Heart right ventricle (tissue), 16 donors: ENCODE measurements around the gene SEMA3D. TPM values are rescaled to one million over a fixed set of nuclear protein-coding genes. Genes with fewer than 3 reads are reported as not detected.

ENCODE experiments used
- ATAC-seq, 8 donors: fragments of 200-7000 bp; cut with Tn5 transposase; one replicate each; pipeline ENCODE4 v1.9.1; 2020; ENCODE audit warnings: mild to moderate bottlenecking in 8 of 8, moderate library complexity in 8 of 8, moderate number of reproducible peaks in 1 of 8
- DNase-seq, 2 donors: peaks; one replicate each; pipeline ENCODE4 v3.0.0-alpha.2; 2020
- H3K27ac ChIP-seq, 10 donors: fragments of 200-600 bp; sonication (generic) in 2 of 10; one replicate each; pipeline versions ENCODE4 v1.5.0 to v1.8.0; 2020 to 2022; ENCODE audit warnings: mild to moderate bottlenecking in 3 of 10
- H3K27me3 ChIP-seq, 7 donors: fragments of 200-600 bp; one replicate each; pipeline ENCODE4 v1.8.0; 2021 to 2022; ENCODE audit warnings: mild to moderate bottlenecking in 2 of 7
- H3K36me3 ChIP-seq, 9 donors: fragments of 200-600 bp; sonication (generic) in 1 of 9; one replicate each; pipeline versions ENCODE4 v1.5.0 to v1.8.0; 2020 to 2022; ENCODE audit warnings: mild to moderate bottlenecking in 2 of 9
- H3K4me1 ChIP-seq, 9 donors: fragments of 200-600 bp; sonication (generic) in 1 of 9; one replicate each; pipeline versions ENCODE4 v1.5.0 to v1.8.0; 2020 to 2022; ENCODE audit warnings: mild to moderate bottlenecking in 4 of 9
- H3K4me3 ChIP-seq, 10 donors: fragments of 200-600 bp; sonication (generic) in 2 of 10; one replicate each; pipeline versions ENCODE4 v1.5.0 to v1.8.0; 2020 to 2022; ENCODE audit warnings: mild to moderate bottlenecking in 7 of 10, moderate library complexity in 2 of 10
- H3K9me3 ChIP-seq, 11 donors: fragments of 200-600 bp in 10 of 11; sonication (generic) in 2 of 11; one replicate each; pipeline versions ENCODE4 v1.5.0 to v1.8.0; 2013 to 2022; ENCODE audit warnings: mild to moderate bottlenecking in 2 of 11, control low read depth in 1 of 11, moderate library complexity in 1 of 11
- CTCF ChIP-seq, 9 donors: fragments of 200-600 bp; sonication (generic) in 2 of 9; IDR thresholded peaks; one replicate each; pipeline versions ENCODE4 v1.5.0 to v1.8.0; 2021 to 2022; ENCODE audit warnings: antibody characterized with exemption in 9 of 9, mild to moderate bottlenecking in 5 of 9, moderate library complexity in 1 of 9
- WGBS, 2 donors: extraction: QIAGEN DNeasy Blood & Tissue Kit; methylation state at CpG; one replicate each; pipeline ENCODE4 v1.1.7; 2013; ENCODE audit warnings: inconsistent platforms in 1 of 2; 5-methylcytosine and 5-hydroxymethylcytosine counted together
- intact Hi-C, 10 donors: fragments of 100-400 bp; cut with DNase I; formaldehyde crosslinking; loops; one replicate each; pipeline versions ENCODE4 v1.11.1 to v1.14.2; 2022
- polyA plus RNA-seq, 2 donors: library from polyadenylated mRNA; stranded (reverse); fragments of 200-250 nt; gene quantifications; one replicate each; pipeline ENCODE4 v1.2.3, GENCODE V29; 2013
- total RNA-seq, 10 donors: library from RNA; stranded (reverse); fragmentation: NEBNext Ultra II Directional in 3 of 10; extraction: Animal tissue kit (Norgen Biotek cat#: 25700) in 3 of 10; gene quantifications; one replicate each; pipeline versions ENCODE4 v1.2.1 to v1.2.4, GENCODE V29; 2021 to 2023
- donor health status: Arrhythmogenic right ventricular cardiomyopathy.
- donor health status: ischemic (EF 13 %, LVEDD 7.1; RV severe dilation, severe dysfunction).
- donor health status: healthy with polysubstance abuse.
- donor health status: DM: no; HTN: yes; CAD: no.
- donor health status: DM: no; HTN: no; CAD: no.
- donor health status: ischemic (EF 25% LVEDD 6.9; RV normal size, moderate dysfunction).
- donor health status: ischemic (EF 25% LVEDD 5.7; RV mildly dilated, moderate dysfunction).
- donor health status: healthy.
- donor health status: DM: yes; HTN: yes; CAD: no.
- donor health status: Ischemic cardiomyopathy.
- donor health status: ischemic (EF 35%, LVEDD 5.7; RV mildly dilated, moderate dysfunction).
- donor health status: nonischemic (EF 11% LVEDD 7.7; RV severe dilation, severe dysfunction).
- donor health status: DM: yes; HTN: yes; CAD: no.
- donor health status: PGD.
- donor health status: ischemic (EF 29% LVEDD 5.4; RV normal size, mild dysfunction).
- donor health status: nonischemic (EF 23%, LVEDD 6.1; RV moderate dilation, normal function).

SEMA3D gene
- total and polyA plus RNA-seq, 12 donors: 0.10 to 3.5 (median 0.86) TPM

GRCh38 chr7:85075864-85076263 lies 111.0 kb downstream of the SEMA3D start:
- DNase-seq (no peak), ATAC-seq (no peak)
- 78 to 80% methylated on average over 2 of the region's 2 CpGs for WGBS, 2 donors
- no peaks in the 10 kb centered on the region for H3K4me1 ChIP-seq
- intact Hi-C loops: no loop called here
- H3K27me3 ChIP-seq: peaks cover 0 to 4% (median 0%) of the 10 kb centered on the region in 7 donors
- no peaks in the 10 kb centered on the region for H3K36me3 ChIP-seq
- H3K9me3 ChIP-seq: no peaks in the 10 kb centered on the region
- TF ChIP-seq CTCF (IDR thresholded peaks at IDR 0.05): no peak
- H3K4me3 ChIP-seq: no peak overlapping the region
- H3K27ac ChIP-seq: no peak overlapping the region

- intact Hi-C loops: no loop called here
- Histone ChIP-seq H3K4me1 (no peaks in the 10 kb centered on the region), H3K27ac (no peak overlapping the region), H3K9me3 (no peaks in the 10 kb centered on the region), H3K4me3 (no peak overlapping the region), H3K36me3 (no peaks in the 10 kb centered on the region), H3K27me3 (peaks cover 0 to 4% (median 0%) of the 10 kb centered on the region in 7 donors)
- no peak for ATAC-seq
- 81 to 95% methylated on average over 2 of the region's 2 CpGs for WGBS, 2 donors
- no peak for DNase-seq
- TF ChIP-seq CTCF (IDR thresholded peaks at IDR 0.05): no peak
These were observed 111.9 kb downstream of the SEMA3D start for GRCh38 chr7:85074992-85075391.

GRCh38 chr7:85074016-85074415 lies 112.8 kb downstream of the SEMA3D start:
- Histone ChIP-seq H3K4me1 (peaks cover 0 to 8% (median 0%) of the 10 kb centered on the region in 9 donors), H3K27ac (no peak overlapping the region), H3K27me3 (peaks cover 0 to 4% (median 0%) of the 10 kb centered on the region in 7 donors), H3K4me3 (no peak overlapping the region), H3K36me3 (no peaks in the 10 kb centered on the region), H3K9me3 (no peaks in the 10 kb centered on the region)
- no peak for TF ChIP-seq CTCF (IDR thresholded peaks at IDR 0.05)
- DNase-seq (no peak), ATAC-seq (no peak)
- intact Hi-C loops: no loop called here
- 86 to 88% methylated on average over 1 of the region's 1 CpG for WGBS, 2 donors

GRCh38 chr7:85070967-85071628 lies 115.8 kb downstream of the SEMA3D start:
- ATAC-seq (no peak), DNase-seq (no peak)
- intact Hi-C loops: no loop called here
- 91 to 94% methylated on average over 5 of the region's 5 CpGs for WGBS, 2 donors
- TF ChIP-seq CTCF (IDR thresholded peaks at IDR 0.05): no peak
- Histone ChIP-seq H3K4me1 (peaks cover 0 to 9% (median 2%) of the 10 kb centered on the region in 9 donors), H3K4me3 (no peak overlapping the region), H3K27me3 (no peaks in the 10 kb centered on the region), H3K36me3 (no peaks in the 10 kb centered on the region), H3K9me3 (no peaks in the 10 kb centered on the region), H3K27ac (no peak overlapping the region)
